Retina (tissue), 1 donor: Measurements from ENCODE around the gene CYCS.
"Not testable (repeated sequence)": the region's sequence is repeated elsewhere in the genome, so short reads cannot be mapped to it uniquely, and the experiment has no call there.

Experiments
- DNase-seq: peaks from one replicate; pipeline ENCODE4 v3.0.0-alpha.2; 2016

Gene CYCS

GRCh38 chr7:25117226-25118047 lies 7.6 kb downstream of the CYCS start:
- DNase-seq = no peak

- no peak for DNase-seq
Observed at GRCh38 chr7:25116621-25117020, 8.4 kb downstream of the CYCS start.

GRCh38 chr7:25110514-25110913 lies 14.5 kb downstream of the CYCS start:
- DNase-seq = not testable (repeated sequence)

- DNase-seq = no peak
Observed at GRCh38 chr7:25109276-25109675, 15.8 kb downstream of the CYCS start.

GRCh38 chr7:25105911-25106310 lies 19.1 kb downstream of the CYCS start:
- DNase-seq = no peak

GRCh38 chr7:25103773-25104172 lies 21.3 kb downstream of the CYCS start:
- no peak for DNase-seq

GRCh38 chr7:25101817-25102216 lies 23.2 kb downstream of the CYCS start:
- no peak for DNase-seq

GRCh38 chr7:25098096-25099046 lies 26.7 kb downstream of the CYCS start:
- DNase-seq = peak; percentile 53

- DNase-seq = no peak
Observed at GRCh38 chr7:25095516-25096345, 29.3 kb downstream of the CYCS start.

- DNase-seq = peak; percentile 59
Observed at GRCh38 chr7:25093268-25093826, 31.7 kb downstream of the CYCS start.

GRCh38 chr7:25091779-25092178 lies 33.3 kb downstream of the CYCS start:
- DNase-seq = no peak

- DNase-seq = no peak
Observed at GRCh38 chr7:25091176-25091575, 33.9 kb downstream of the CYCS start.

GRCh38 chr7:25090374-25090773 lies 34.7 kb downstream of the CYCS start:
- DNase-seq = no peak

- DNase-seq = no peak
Observed at GRCh38 chr7:25087855-25088254, 37.2 kb downstream of the CYCS start.

- DNase-seq = no peak
Observed at GRCh38 chr7:25084821-25085220, 40.2 kb downstream of the CYCS start.

GRCh38 chr7:25083201-25083600 lies 41.9 kb downstream of the CYCS start:
- no peak for DNase-seq

- not testable (repeated sequence) for DNase-seq
Observed at GRCh38 chr7:25082041-25082440, 43.0 kb downstream of the CYCS start.

- no peak for DNase-seq
Observed at GRCh38 chr7:25077096-25077495, 48.0 kb downstream of the CYCS start.

GRCh38 chr7:25075459-25075858 lies 49.6 kb downstream of the CYCS start:
- DNase-seq = no peak

- no peak for DNase-seq
Observed at GRCh38 chr7:25073451-25073850, 51.6 kb downstream of the CYCS start.
